Left lung (tissue), 10 donors: Measurements from ENCODE around the gene GSKIP. TPM values are rescaled to one million over a fixed set of nuclear protein-coding genes. Genes with fewer than 3 reads are reported as not detected.

Source experiments
- ATAC-seq: fragments of 200-7000 bp; cut with Tn5 transposase; one replicate; pipeline ENCODE4 v1.9.1; 2020; ENCODE audit warnings: moderate library complexity
- DNase-seq, 4 donors: peaks; one replicate each; pipeline ENCODE4 v3.0.0-alpha.2; 2013 to 2020
- H3K27ac ChIP-seq, 2 donors: fragments of 200-600 bp; sonication (generic) in 1 of 2; one replicate each; pipeline versions ENCODE4 v1.5.0 to v1.8.0; 2020 to 2021
- H3K27me3 ChIP-seq, 2 donors: fragments of 200-600 bp; sonication (generic) in 1 of 2; one replicate each; pipeline versions ENCODE4 v1.5.0 to v1.8.0; 2020 to 2021
- H3K36me3 ChIP-seq, 2 donors: fragments of 200-600 bp; sonication (generic) in 1 of 2; one replicate each; pipeline versions ENCODE4 v1.5.0 to v1.8.0; 2020 to 2021
- H3K4me1 ChIP-seq, 2 donors: fragments of 200-600 bp; one replicate each; pipeline ENCODE4 v1.8.0; 2021
- H3K4me3 ChIP-seq, 2 donors: fragments of 200-600 bp; sonication (generic) in 1 of 2; one replicate each; pipeline versions ENCODE4 v1.5.0 to v1.8.0; 2020 to 2021; ENCODE audit warnings: mild to moderate bottlenecking in 1 of 2
- H3K9me3 ChIP-seq, 2 donors: fragments of 200-600 bp; sonication (generic) in 1 of 2; one replicate each; pipeline versions ENCODE4 v1.5.0 to v1.8.0; 2020 to 2021
- CTCF ChIP-seq, 2 donors: fragments of 200-600 bp; sonication (generic) in 1 of 2; IDR thresholded peaks; one replicate each; pipeline versions ENCODE4 v1.5.0 to v1.8.0; 2021; ENCODE audit warnings: antibody characterized with exemption in 2 of 2
- intact Hi-C, 2 donors: fragments of 100-400 bp; cut with DNase I; formaldehyde crosslinking; loops; one replicate each; pipeline versions ENCODE4 v1.11.2 to v1.14.2; 2022
- polyA plus RNA-seq, 6 donors: library from polyadenylated mRNA; unstranded; fragments of 120-200 nt; gene quantifications; one replicate each; pipeline ENCODE4 v1.2.1, GENCODE V29; 2013; ENCODE audit not compliant: insufficient read length in 6 of 6
- total RNA-seq, 2 donors: library from RNA; stranded (reverse); fragmentation: NEBNext Ultra II Directional; extraction: Animal tissue kit (Norgen Biotek cat#: 25700); gene quantifications; one replicate each; pipeline ENCODE4 v1.2.1, GENCODE V29; 2021
- donor health status: DM: no; HTN: yes; CAD: no.
- donor health status: DM: no; HTN: no; CAD: no.

GSKIP gene
- total and polyA plus RNA-seq, 8 donors, result 18.8 to 28.4 (median 22.2) TPM

DNA sequence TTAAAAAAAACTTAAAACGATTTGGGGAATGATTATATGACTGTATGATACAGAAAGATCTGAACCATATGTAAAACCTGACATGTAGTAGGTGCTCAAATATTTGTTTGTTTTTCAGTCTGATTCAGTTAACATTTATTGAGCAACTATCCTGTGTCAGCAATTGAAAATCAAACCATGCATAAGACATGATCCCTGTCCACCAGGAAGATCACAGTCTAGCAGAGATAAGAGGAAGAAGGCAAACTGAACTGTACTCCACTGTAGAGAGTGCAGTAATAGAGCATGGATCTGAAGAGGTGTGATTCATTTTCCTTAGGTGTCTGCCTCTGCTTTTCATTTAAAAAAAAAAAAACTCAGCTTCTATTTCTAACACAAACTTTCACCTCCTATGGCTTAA lies 20.7 kb downstream of the GSKIP start:
- Histone ChIP-seq H3K9me3 (no peaks in the 10 kb centered on the region), H3K4me3 (no peak overlapping the region), H3K27me3 (no peaks in the 10 kb centered on the region), H3K4me1 (no peaks in the 10 kb centered on the region), H3K27ac (no peak overlapping the region), H3K36me3 (peaks cover 0 to 46% of the 10 kb centered on the region in 2 donors)
- DNase-seq (no peak), ATAC-seq (no peak)
- no peak for TF ChIP-seq CTCF (IDR thresholded peaks at IDR 0.05)
- intact Hi-C loops, result no loop called here

DNA sequence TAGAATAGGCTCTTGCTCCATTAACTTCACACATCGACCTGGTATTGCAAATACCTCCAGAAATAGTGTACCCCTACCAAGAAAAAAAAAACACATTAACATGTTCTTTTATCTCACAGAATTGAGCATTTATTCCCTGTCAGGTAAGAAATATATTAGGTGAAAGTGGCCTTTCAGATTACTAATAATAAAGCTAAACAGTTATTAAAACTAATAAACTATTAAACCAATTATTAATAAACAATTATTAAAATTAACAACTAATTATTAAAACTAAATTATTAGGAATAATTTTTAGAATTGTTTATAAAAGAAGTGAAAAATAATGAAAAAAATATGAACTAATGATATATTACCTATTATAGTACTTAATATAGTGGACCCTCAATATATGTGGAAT lies 21.4 kb downstream of the GSKIP start:
- Histone ChIP-seq H3K27ac (no peak overlapping the region), H3K36me3 (peaks cover 0 to 46% of the 10 kb centered on the region in 2 donors), H3K4me3 (no peak overlapping the region), H3K27me3 (peaks cover 0 to 2% of the 10 kb centered on the region in 2 donors), H3K9me3 (no peaks in the 10 kb centered on the region), H3K4me1 (no peaks in the 10 kb centered on the region)
- ATAC-seq (no peak), DNase-seq (no peak)
- intact Hi-C loops, result no loop called here
- TF ChIP-seq CTCF (IDR thresholded peaks at IDR 0.05), result no peak

DNA sequence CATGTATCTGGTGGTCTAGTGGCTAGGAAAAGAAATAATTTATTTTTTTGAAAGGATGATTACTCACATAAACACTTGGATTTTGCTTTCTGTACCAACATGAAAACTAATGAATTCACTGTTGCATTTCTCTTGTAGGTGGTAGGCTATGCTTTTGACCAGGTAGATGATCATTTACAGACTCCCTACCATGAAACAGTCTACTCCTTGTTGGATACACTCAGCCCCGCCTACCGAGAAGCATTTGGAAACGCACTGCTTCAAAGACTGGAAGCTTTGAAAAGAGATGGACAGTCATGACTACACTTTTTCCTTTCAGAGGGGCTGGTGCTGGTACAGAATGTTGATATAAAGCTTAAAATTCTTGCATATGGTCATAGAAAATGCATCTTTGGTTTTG lies 22.1 kb downstream of the GSKIP start:
- no peak for TF ChIP-seq CTCF (IDR thresholded peaks at IDR 0.05)
- Histone ChIP-seq H3K27ac (no peak overlapping the region), H3K9me3 (no peaks in the 10 kb centered on the region), H3K36me3 (peaks cover 0 to 46% of the 10 kb centered on the region in 2 donors), H3K4me1 (no peaks in the 10 kb centered on the region), H3K4me3 (no peak overlapping the region), H3K27me3 (peaks cover 0 to 9% of the 10 kb centered on the region in 2 donors)
- ATAC-seq (no peak), DNase-seq (no peak)
- intact Hi-C loops, result no loop called here

DNA sequence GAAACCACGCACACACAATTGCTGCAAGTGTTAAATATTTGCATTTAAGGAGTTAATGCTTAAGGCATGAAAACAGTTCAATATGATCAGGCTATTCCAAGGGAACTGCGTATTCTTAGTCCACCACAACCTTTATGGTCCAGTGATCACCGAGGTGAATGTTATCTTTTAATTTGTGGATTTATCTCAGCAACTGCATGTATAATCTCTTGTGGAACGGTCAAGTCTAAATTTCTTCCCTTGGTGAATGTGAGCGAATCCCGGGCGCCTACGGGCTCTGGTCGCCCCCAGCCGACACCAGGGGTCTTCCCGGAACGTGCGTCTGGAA lies 27.6 kb downstream of the GSKIP start:
- TF ChIP-seq CTCF (IDR thresholded peaks at IDR 0.05), result no peak
- ATAC-seq (no peak), DNase-seq (no peak)
- Histone ChIP-seq H3K27ac (peak overlapping the region in 1 of 2 donors; percentile 64), H3K4me3 (peak overlapping the region; percentile 57 to 63), H3K9me3 (no peaks in the 10 kb centered on the region), H3K36me3 (peaks cover 0 to 8% of the 10 kb centered on the region in 2 donors), H3K27me3 (peaks cover 0 to 29% of the 10 kb centered on the region in 2 donors), H3K4me1 (peaks cover 5 to 16% of the 10 kb centered on the region in 2 donors)
- intact Hi-C loops, result no loop called here

DNA sequence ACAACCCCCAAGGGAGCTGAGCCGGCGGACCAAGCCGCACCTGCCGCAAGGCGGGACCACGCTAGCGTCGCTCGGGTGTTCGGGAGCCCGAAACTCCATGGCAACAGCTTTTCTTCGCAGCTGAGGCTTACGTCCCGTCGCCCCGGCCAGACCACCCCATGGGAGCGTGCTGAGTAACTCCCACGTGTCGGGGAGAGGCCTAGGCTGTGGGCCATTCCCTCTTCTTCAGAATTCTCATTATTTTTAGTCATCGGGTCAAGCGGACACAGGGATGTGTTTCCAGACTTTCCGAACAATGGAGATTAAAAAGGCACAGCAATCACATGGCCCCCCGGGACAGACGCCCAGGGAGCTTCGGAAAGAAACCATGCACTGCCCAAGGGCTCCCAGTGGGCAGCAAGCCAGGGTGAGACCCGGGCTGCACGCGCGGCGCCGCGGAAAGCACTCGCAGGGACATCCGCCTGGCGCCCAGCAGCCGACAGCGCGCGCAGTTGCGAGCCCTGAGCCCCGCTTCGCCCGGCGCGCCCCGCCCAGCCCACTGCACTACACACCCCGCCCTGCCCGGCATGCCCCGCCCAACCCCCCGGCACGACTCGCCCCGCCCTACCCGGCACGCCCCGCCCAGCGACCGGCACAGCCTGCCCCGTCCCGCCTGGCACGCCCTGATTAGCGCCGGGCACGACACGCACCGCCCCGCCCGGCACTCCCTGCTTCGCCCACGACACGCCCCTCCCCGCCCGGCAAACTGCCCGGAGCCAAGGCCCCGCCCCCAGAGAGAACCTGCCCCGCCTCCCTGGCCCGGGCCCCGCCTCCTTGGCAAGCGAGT lies 28.2 kb downstream of the GSKIP start:
- peak in 1 of 2 donors; percentile 22 for TF ChIP-seq CTCF (IDR thresholded peaks at IDR 0.05)
- Histone ChIP-seq H3K9me3 (no peaks in the 10 kb centered on the region), H3K4me3 (peak overlapping the region; percentile 57 to 63), H3K4me1 (peaks cover 5 to 16% of the 10 kb centered on the region in 2 donors), H3K27me3 (peaks cover 0 to 29% of the 10 kb centered on the region in 2 donors), H3K36me3 (peaks cover 0 to 3% of the 10 kb centered on the region in 2 donors), H3K27ac (peak overlapping the region in 1 of 2 donors; percentile 64)
- ATAC-seq (peak; percentile 98), DNase-seq (peak; percentile 76 to 100 (median 96))
- intact Hi-C loops, result no loop called here
